ENCODE results near the gene DNER.

The DNER gene

GRCh38 chr2:229416116-229416694 is 298.1 kb downstream of the DNER start:
- WGBS, 2 experiments, result 87 to 95% methylated on average over 4 to 5 of the region's 5 CpGs
- no peak overlapping the region for H3K27ac ChIP-seq (ENCODE audit: insufficient read depth, low read depth, low read length, poor library complexity, severe bottlenecking)
- H3K4me3 ChIP-seq (ENCODE audit: insufficient read depth, low read depth, low read length), result no peak overlapping the region
- H3K9me3 ChIP-seq (ENCODE audit: control insufficient read depth, low read length), result peaks cover 2% of the 10 kb centered on the region
- no peaks in the 10 kb centered on the region for H3K36me3 ChIP-seq (ENCODE audit: control insufficient read depth, insufficient read depth, low read length)
- H3K27me3 ChIP-seq (ENCODE audit: control insufficient read depth, insufficient read depth, low read length, poor library complexity, severe bottlenecking), result no peaks in the 10 kb centered on the region
- H3K4me1 ChIP-seq (ENCODE audit: control insufficient read depth, insufficient read depth, low read length), result no peaks in the 10 kb centered on the region

DNA sequence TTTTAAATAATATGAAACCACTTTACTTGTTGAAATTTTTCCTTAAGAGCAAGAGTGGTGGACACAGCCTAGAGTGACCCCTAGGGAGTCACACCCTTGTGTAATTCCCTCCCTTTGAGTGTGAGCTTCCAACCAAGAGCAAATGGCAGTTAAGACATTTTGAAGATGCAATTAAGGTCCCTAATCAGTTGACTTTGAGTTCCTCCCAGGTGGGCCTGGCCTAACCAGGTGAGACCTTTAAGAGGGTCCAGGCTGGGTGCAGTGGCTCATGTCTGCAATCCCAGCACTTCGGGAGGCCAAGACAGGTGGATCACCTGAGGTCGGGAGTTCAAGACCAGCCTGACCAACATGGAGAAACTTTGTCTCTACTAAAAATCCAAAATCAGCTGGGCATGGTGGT is 299.7 kb downstream of the DNER start:
- H3K27ac ChIP-seq (ENCODE audit: insufficient read depth, low read depth, low read length, poor library complexity, severe bottlenecking), result no peak overlapping the region
- H3K27me3 ChIP-seq (ENCODE audit: control insufficient read depth, insufficient read depth, low read length, poor library complexity, severe bottlenecking), result no peaks in the 10 kb centered on the region
- no peak overlapping the region for H3K4me3 ChIP-seq (ENCODE audit: insufficient read depth, low read depth, low read length)
- WGBS, 2 experiments, result 85 to 90% methylated on average over 2 of the region's 2 CpGs
- no peaks in the 10 kb centered on the region for H3K4me1 ChIP-seq (ENCODE audit: control insufficient read depth, insufficient read depth, low read length)
- no peaks in the 10 kb centered on the region for H3K36me3 ChIP-seq (ENCODE audit: control insufficient read depth, insufficient read depth, low read length)
- peaks cover 2% of the 10 kb centered on the region for H3K9me3 ChIP-seq (ENCODE audit: control insufficient read depth, low read length)

GRCh38 chr2:229412686-229413085 is 301.7 kb downstream of the DNER start:
- H3K9me3 ChIP-seq (ENCODE audit: control insufficient read depth, low read length), result peaks cover 2% of the 10 kb centered on the region
- no peaks in the 10 kb centered on the region for H3K4me1 ChIP-seq (ENCODE audit: control insufficient read depth, insufficient read depth, low read length)
- 91% methylated on average over 5 of the region's 5 CpGs for WGBS, 2 experiments
- H3K4me3 ChIP-seq (ENCODE audit: insufficient read depth, low read depth, low read length), result no peak overlapping the region
- H3K27ac ChIP-seq (ENCODE audit: insufficient read depth, low read depth, low read length, poor library complexity, severe bottlenecking), result no peak overlapping the region
- no peaks in the 10 kb centered on the region for H3K27me3 ChIP-seq (ENCODE audit: control insufficient read depth, insufficient read depth, low read length, poor library complexity, severe bottlenecking)
- H3K36me3 ChIP-seq (ENCODE audit: control insufficient read depth, insufficient read depth, low read length), result no peaks in the 10 kb centered on the region

GRCh38 chr2:229410946-229411345 is 303.4 kb downstream of the DNER start:
- H3K4me1 ChIP-seq (ENCODE audit: control insufficient read depth, insufficient read depth, low read length), result no peaks in the 10 kb centered on the region

DNA sequence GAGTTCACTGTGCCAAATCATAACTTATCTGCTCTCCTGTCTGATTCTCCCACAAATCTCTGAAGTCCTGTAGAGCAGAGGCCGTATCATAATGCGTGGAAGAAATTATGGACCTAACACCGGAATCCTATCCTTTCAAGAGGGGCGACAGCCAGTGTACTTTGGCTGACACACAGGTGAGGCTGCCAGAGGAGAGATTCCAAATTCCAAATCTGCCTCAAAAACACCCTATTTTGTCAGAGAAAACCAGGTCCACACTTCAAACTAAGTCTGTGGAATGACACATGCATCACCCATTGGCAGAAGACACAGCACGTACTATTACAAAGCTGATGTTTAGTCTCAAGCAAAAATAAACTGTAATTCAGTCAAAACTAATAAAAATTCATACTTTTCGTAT is 304.1 kb downstream of the DNER start:
- Histone ChIP-seq H3K9me3 (ENCODE audit: control insufficient read depth, low read length) (peaks cover 2% of the 10 kb centered on the region), H3K4me3 (ENCODE audit: insufficient read depth, low read depth, low read length) (no peak overlapping the region), H3K36me3 (ENCODE audit: control insufficient read depth, insufficient read depth, low read length) (no peaks in the 10 kb centered on the region), H3K27ac (ENCODE audit: insufficient read depth, low read depth, low read length, poor library complexity, severe bottlenecking) (no peak overlapping the region), H3K4me1 (ENCODE audit: control insufficient read depth, insufficient read depth, low read length) (no peaks in the 10 kb centered on the region), H3K27me3 (ENCODE audit: control insufficient read depth, insufficient read depth, low read length, poor library complexity, severe bottlenecking) (no peaks in the 10 kb centered on the region)
- 93 to 97% methylated on average over 5 to 6 of the region's 6 CpGs for WGBS, 2 experiments

More at GRCh38 chr2:229410946-229411345, 303.4 kb downstream of the DNER start:
- Histone ChIP-seq H3K36me3 (ENCODE audit: control insufficient read depth, insufficient read depth, low read length) (no peaks in the 10 kb centered on the region), H3K4me3 (ENCODE audit: insufficient read depth, low read depth, low read length) (no peak overlapping the region), H3K9me3 (ENCODE audit: control insufficient read depth, low read length) (peaks cover 2% of the 10 kb centered on the region), H3K27ac (ENCODE audit: insufficient read depth, low read depth, low read length, poor library complexity, severe bottlenecking) (no peak overlapping the region), H3K27me3 (ENCODE audit: control insufficient read depth, insufficient read depth, low read length, poor library complexity, severe bottlenecking) (no peaks in the 10 kb centered on the region)
- WGBS, 2 experiments, result 85 to 93% methylated on average over 5 of the region's 5 CpGs

GRCh38 chr2:229409751-229410181 is 304.6 kb downstream of the DNER start:
- Histone ChIP-seq H3K27ac (ENCODE audit: insufficient read depth, low read depth, low read length, poor library complexity, severe bottlenecking) (no peak overlapping the region), H3K27me3 (ENCODE audit: control insufficient read depth, insufficient read depth, low read length, poor library complexity, severe bottlenecking) (no peaks in the 10 kb centered on the region), H3K4me3 (ENCODE audit: insufficient read depth, low read depth, low read length) (no peak overlapping the region), H3K36me3 (ENCODE audit: control insufficient read depth, insufficient read depth, low read length) (no peaks in the 10 kb centered on the region), H3K4me1 (ENCODE audit: control insufficient read depth, insufficient read depth, low read length) (no peaks in the 10 kb centered on the region), H3K9me3 (ENCODE audit: control insufficient read depth, low read length) (peaks cover 2% of the 10 kb centered on the region)
- WGBS, 2 experiments, result 89 to 92% methylated on average over 3 to 4 of the region's 4 CpGs

DNA sequence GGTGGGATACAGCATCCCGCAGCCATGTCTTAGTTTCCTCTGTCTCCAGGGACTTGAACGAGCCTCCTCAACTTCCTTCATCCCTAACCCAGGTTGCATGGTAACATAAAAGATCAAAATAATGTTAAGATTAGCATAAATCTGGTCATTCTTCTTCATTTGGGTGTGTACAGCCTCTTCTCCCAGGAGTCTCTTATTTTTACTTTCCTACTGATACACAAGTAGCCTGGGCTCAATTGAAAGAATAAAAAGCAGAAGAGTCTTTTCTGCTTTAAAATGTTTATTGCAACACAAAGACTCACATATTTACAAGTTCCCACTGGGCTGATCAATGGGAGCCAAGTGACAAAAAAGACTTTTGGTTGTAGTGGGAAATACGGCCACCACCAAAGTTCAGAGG is 305.4 kb downstream of the DNER start:
- H3K27me3 ChIP-seq (ENCODE audit: control insufficient read depth, insufficient read depth, low read length, poor library complexity, severe bottlenecking), result no peaks in the 10 kb centered on the region
- no peaks in the 10 kb centered on the region for H3K36me3 ChIP-seq (ENCODE audit: control insufficient read depth, insufficient read depth, low read length)
- H3K9me3 ChIP-seq (ENCODE audit: control insufficient read depth, low read length), result no peaks in the 10 kb centered on the region
- H3K4me3 ChIP-seq (ENCODE audit: insufficient read depth, low read depth, low read length), result no peak overlapping the region
- no peaks in the 10 kb centered on the region for H3K4me1 ChIP-seq (ENCODE audit: control insufficient read depth, insufficient read depth, low read length)
- H3K27ac ChIP-seq (ENCODE audit: insufficient read depth, low read depth, low read length, poor library complexity, severe bottlenecking), result no peak overlapping the region
- WGBS, 2 experiments, result 50 to 53% methylated on average over 2 to 3 of the region's 3 CpGs

- Histone ChIP-seq H3K4me3 (ENCODE audit: insufficient read depth, low read depth, low read length) (no peak overlapping the region), H3K9me3 (ENCODE audit: control insufficient read depth, low read length) (no peaks in the 10 kb centered on the region), H3K36me3 (ENCODE audit: control insufficient read depth, insufficient read depth, low read length) (no peaks in the 10 kb centered on the region), H3K4me1 (ENCODE audit: control insufficient read depth, insufficient read depth, low read length) (no peaks in the 10 kb centered on the region), H3K27me3 (ENCODE audit: control insufficient read depth, insufficient read depth, low read length, poor library complexity, severe bottlenecking) (no peaks in the 10 kb centered on the region), H3K27ac (ENCODE audit: insufficient read depth, low read depth, low read length, poor library complexity, severe bottlenecking) (no peak overlapping the region)
- 20 to 45% methylated on average over 1 of the region's 1 CpG for WGBS, 2 experiments
Observed at GRCh38 chr2:229408356-229408755, 306.0 kb downstream of the DNER start.

- Histone ChIP-seq H3K27me3 (ENCODE audit: control insufficient read depth, insufficient read depth, low read length, poor library complexity, severe bottlenecking) (no peaks in the 10 kb centered on the region), H3K4me1 (ENCODE audit: control insufficient read depth, insufficient read depth, low read length) (no peaks in the 10 kb centered on the region), H3K4me3 (ENCODE audit: insufficient read depth, low read depth, low read length) (no peak overlapping the region), H3K27ac (ENCODE audit: insufficient read depth, low read depth, low read length, poor library complexity, severe bottlenecking) (no peak overlapping the region), H3K9me3 (ENCODE audit: control insufficient read depth, low read length) (no peaks in the 10 kb centered on the region), H3K36me3 (ENCODE audit: control insufficient read depth, insufficient read depth, low read length) (no peaks in the 10 kb centered on the region)
- WGBS, 2 experiments, result 88 to 90% methylated on average over 13 of the region's 13 CpGs
Observed at GRCh38 chr2:229407170-229407569, 307.2 kb downstream of the DNER start.

GRCh38 chr2:229405796-229406195 is 308.6 kb downstream of the DNER start:
- H3K4me1 ChIP-seq (ENCODE audit: control insufficient read depth, insufficient read depth, low read length), result no peaks in the 10 kb centered on the region
- 95% methylated on average over 5 of the region's 5 CpGs for WGBS, 2 experiments

GRCh38 chr2:229403296-229403695 is 311.1 kb downstream of the DNER start:
- no peaks in the 10 kb centered on the region for H3K9me3 ChIP-seq (ENCODE audit: control insufficient read depth, low read length)
- WGBS, 2 experiments, result 95% methylated on average over 3 of the region's 3 CpGs
- no peaks in the 10 kb centered on the region for H3K27me3 ChIP-seq (ENCODE audit: control insufficient read depth, insufficient read depth, low read length, poor library complexity, severe bottlenecking)
- no peak overlapping the region for H3K4me3 ChIP-seq (ENCODE audit: insufficient read depth, low read depth, low read length)
- no peak overlapping the region for H3K27ac ChIP-seq (ENCODE audit: insufficient read depth, low read depth, low read length, poor library complexity, severe bottlenecking)
- H3K4me1 ChIP-seq (ENCODE audit: control insufficient read depth, insufficient read depth, low read length), result no peaks in the 10 kb centered on the region
- H3K36me3 ChIP-seq (ENCODE audit: control insufficient read depth, insufficient read depth, low read length), result no peaks in the 10 kb centered on the region

More at GRCh38 chr2:229405796-229406195, 308.6 kb downstream of the DNER start:
- H3K27me3 ChIP-seq (ENCODE audit: control insufficient read depth, insufficient read depth, low read length, poor library complexity, severe bottlenecking), result no peaks in the 10 kb centered on the region
- H3K36me3 ChIP-seq (ENCODE audit: control insufficient read depth, insufficient read depth, low read length), result no peaks in the 10 kb centered on the region
- no peak overlapping the region for H3K27ac ChIP-seq (ENCODE audit: insufficient read depth, low read depth, low read length, poor library complexity, severe bottlenecking)
- no peaks in the 10 kb centered on the region for H3K9me3 ChIP-seq (ENCODE audit: control insufficient read depth, low read length)
- no peak overlapping the region for H3K4me3 ChIP-seq (ENCODE audit: insufficient read depth, low read depth, low read length)

Measured in ectodermal cell (in vitro differentiated cells).